Measurements from ENCODE around the gene TBC1D10A.

Gene TBC1D10A

GRCh38 chr22:30244066-30244465, 82.7 kb downstream of the TBC1D10A start:
- no peak overlapping the region for H3K9ac ChIP-seq (ENCODE audit: low read depth, low read length, poor library complexity, severe bottlenecking)
- no peak overlapping the region for H3K4me2 ChIP-seq (ENCODE audit: low read depth, low read length, poor library complexity, severe bottlenecking)
- H3K79me2 ChIP-seq (ENCODE audit: insufficient read depth, low read length) = no peaks in the 10 kb centered on the region

GRCh38 chr22:30243661-30244060, 83.1 kb downstream of the TBC1D10A start:
- no peaks in the 10 kb centered on the region for H3K9me3 ChIP-seq (ENCODE audit: insufficient read depth, low read depth, low read length)
- H3K79me2 ChIP-seq (ENCODE audit: insufficient read depth, low read length) = no peaks in the 10 kb centered on the region
- H3K4me2 ChIP-seq (ENCODE audit: low read depth, low read length, poor library complexity, severe bottlenecking) = no peak overlapping the region
- no peaks in the 10 kb centered on the region for H3K9me2 ChIP-seq (replicated peaks; ENCODE audit: low read depth, low read length)
- TF ChIP-seq EZH2phosphoT487 (IDR thresholded peaks at IDR 0.05; ENCODE audit: borderline replicate concordance) (no peak), CTCF (conservative IDR thresholded peaks at IDR 0.05; ENCODE audit: low read length) (no peak)
- peaks cover 17% of the 10 kb centered on the region for H3K4me1 ChIP-seq (ENCODE audit: insufficient read depth, low read length, poor library complexity, severe bottlenecking)
- no peak overlapping the region for H3K4me3 ChIP-seq (ENCODE audit: low read length, poor library complexity, severe bottlenecking)
- no peaks in the 10 kb centered on the region for H3K36me3 ChIP-seq (ENCODE audit: insufficient read depth, low read length)
- no peak overlapping the region for H2AFZ ChIP-seq (ENCODE audit: low read length)
- no peaks in the 10 kb centered on the region for H3K27me3 ChIP-seq (ENCODE audit: insufficient read depth, low read length, poor library complexity, severe bottlenecking)
- no peaks in the 10 kb centered on the region for H3F3A ChIP-seq (ENCODE audit: low read depth)
- no peak overlapping the region for H3K9ac ChIP-seq (ENCODE audit: low read depth, low read length, poor library complexity, severe bottlenecking)
- no peaks in the 10 kb centered on the region for H4K20me1 ChIP-seq (ENCODE audit: insufficient read depth, low read length, poor library complexity, severe bottlenecking)

More at GRCh38 chr22:30244066-30244465, 82.7 kb downstream of the TBC1D10A start:
- H4K20me1 ChIP-seq (ENCODE audit: insufficient read depth, low read length, poor library complexity, severe bottlenecking) = no peaks in the 10 kb centered on the region
- H2AFZ ChIP-seq (ENCODE audit: low read length) = no peak overlapping the region
- H3K27me3 ChIP-seq (ENCODE audit: insufficient read depth, low read length, poor library complexity, severe bottlenecking) = no peaks in the 10 kb centered on the region
- no peak for TF ChIP-seq EZH2phosphoT487 (IDR thresholded peaks at IDR 0.05; ENCODE audit: borderline replicate concordance)
- no peak for TF ChIP-seq CTCF (conservative IDR thresholded peaks at IDR 0.05; ENCODE audit: low read length)
- H3F3A ChIP-seq (ENCODE audit: low read depth) = no peaks in the 10 kb centered on the region
- no peaks in the 10 kb centered on the region for H3K9me3 ChIP-seq (ENCODE audit: insufficient read depth, low read depth, low read length)
- H3K4me3 ChIP-seq (ENCODE audit: low read length, poor library complexity, severe bottlenecking) = no peak overlapping the region
- H3K9me2 ChIP-seq (replicated peaks; ENCODE audit: low read depth, low read length) = no peaks in the 10 kb centered on the region
- H3K36me3 ChIP-seq (ENCODE audit: insufficient read depth, low read length) = no peaks in the 10 kb centered on the region
- peaks cover 20% of the 10 kb centered on the region for H3K4me1 ChIP-seq (ENCODE audit: insufficient read depth, low read length, poor library complexity, severe bottlenecking)
